GM19468 (cell line): Measurements from ENCODE around the gene TRIM49.
"Not testable (repeated sequence)": the region's sequence is repeated elsewhere in the genome, so short reads cannot be mapped to it uniquely, and the experiment has no call there.

Source experiments
- ATAC-seq: cut with Tn5 transposase; IDR thresholded peaks from one replicate; pipeline ENCODE4 v1.9.1; 2021; ENCODE audit warnings: mild to moderate bottlenecking, moderate library complexity, moderate number of reproducible peaks; ENCODE audit not compliant: unreplicated experiment; ENCODE audit errors: extremely low read depth

TRIM49 gene

DNA sequence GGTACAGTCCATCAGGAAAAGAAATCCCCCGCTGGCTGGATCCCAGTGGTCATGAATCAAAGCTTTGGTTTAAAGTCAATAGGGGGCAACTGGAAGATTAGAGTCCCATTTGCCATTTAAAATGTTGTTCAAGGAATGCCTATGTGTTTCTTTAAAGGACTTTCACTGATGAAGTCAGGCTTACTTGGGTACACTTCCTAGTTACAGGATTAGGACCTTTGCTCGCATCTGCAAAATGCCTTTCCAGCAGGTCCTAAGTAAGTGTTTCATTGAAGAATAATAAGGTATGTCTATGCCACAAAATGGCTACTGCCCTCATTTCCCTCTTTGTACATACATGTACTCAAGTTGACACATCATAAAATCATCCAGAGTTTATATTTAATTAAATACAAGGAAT is at the start of gene TRIM49:
TRIM49 (minus strand) TSS at position 101 of the 400 bp plus-strand sequence. CDS start 4,106 bp downstream, outside the sequence.
- not testable (repeated sequence) for ATAC-seq

GRCh38 chr11:89826694-89827093 is 18.3 kb upstream of the TRIM49 start:
- ATAC-seq: not testable (repeated sequence)

DNA sequence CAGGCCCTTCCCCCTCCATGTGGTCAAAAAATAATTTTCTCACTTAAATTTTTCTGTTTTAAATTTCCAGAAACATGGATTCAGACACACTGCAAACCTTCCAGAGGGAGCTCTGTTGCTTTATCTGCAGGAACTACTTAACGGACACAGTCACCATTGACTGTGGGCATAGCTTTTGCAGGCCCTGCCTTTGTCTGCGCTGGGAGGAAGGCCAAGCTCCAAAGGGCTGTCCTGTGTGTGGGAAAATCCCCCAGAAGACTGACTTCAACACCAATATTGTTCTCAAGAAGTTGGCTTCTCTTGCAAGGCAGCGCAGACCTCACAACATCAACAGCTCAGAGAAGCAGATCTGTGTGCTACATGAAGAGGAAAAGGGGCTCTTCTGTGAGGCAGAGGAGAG is 11.6 kb upstream of the TRIM49 start:
- ATAC-seq: not testable (repeated sequence)

- not testable (repeated sequence) for ATAC-seq
Measured at GRCh38 chr11:89813535-89813934, 5.2 kb upstream of the TRIM49 start.

GRCh38 chr11:89787506-89788063 is 20.8 kb downstream of the TRIM49 start:
- not testable (repeated sequence) for ATAC-seq

- not testable (repeated sequence) for ATAC-seq
Measured at GRCh38 chr11:89785726-89786125, 22.6 kb downstream of the TRIM49 start.

DNA sequence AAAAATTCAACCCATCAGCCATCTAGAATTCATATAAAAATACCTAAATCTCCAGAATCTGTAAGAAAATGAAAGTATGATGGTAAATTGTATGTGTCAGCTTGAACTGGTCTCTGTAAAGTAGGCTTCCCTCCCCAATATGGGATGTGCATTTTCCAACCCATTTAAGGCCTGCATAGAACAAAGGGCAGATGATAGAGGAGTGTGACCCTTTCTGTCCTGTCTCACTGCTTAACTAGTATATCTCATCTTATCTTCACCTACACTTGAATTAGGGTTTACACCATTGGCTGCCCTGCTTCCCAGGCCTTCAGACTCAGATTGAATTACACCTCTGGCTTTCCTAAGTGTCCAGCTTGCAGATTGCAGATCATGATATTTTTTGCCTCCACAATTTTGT is 57.6 kb downstream of the TRIM49 start:
- not testable (repeated sequence) for ATAC-seq
